HEK293 (cell line): Measurements from ENCODE around the gene TMEM134.

Experiments
- CTCF ChIA-PET: fragments of 350-600 bp; formaldehyde crosslinking; extraction: SDS; loops from one replicate; lab custom pipeline; 2021; ENCODE audit warnings: antibody characterized with exemption; lab: Yijun Ruan, JAX
- POLR2A ChIA-PET: fragments of 300-600 bp; formaldehyde crosslinking; extraction: SDS; loops from one replicate; lab custom pipeline; 2020; ENCODE audit warnings: antibody characterized with exemption, inconsistent platforms; lab: Yijun Ruan, JAX
- H3K27ac ChIP-seq: fragments of 200-500 bp; sonication (Bioruptor generic); 2 replicates; pipeline ENCODE4 v1.5.1; 2014; ENCODE audit warnings: low read depth, low read length, control low read depth, inconsistent platforms; ENCODE audit errors: extremely low read depth
- H3K36me3 ChIP-seq, 2 experiments: fragments of 200-500 bp in 1 of 2; sonication (Bioruptor generic) in 1 of 2; 1 replicate in 1 of 2; 2 replicates in 1 of 2; pipeline ENCODE4 v1.5.1; 2014 to 2017; ENCODE audit warnings: inconsistent platforms in 2 of 2, low read length in 2 of 2; ENCODE audit not compliant: control insufficient read depth in 2 of 2, insufficient read depth in 1 of 2
- H3K4me1 ChIP-seq: fragments of 200-500 bp; sonication (Bioruptor generic); 2 replicates; pipeline ENCODE4 v1.5.1; 2014; ENCODE audit warnings: mild to moderate bottlenecking, low read length, inconsistent platforms; ENCODE audit not compliant: control insufficient read depth, insufficient read depth
- H3K4me3 ChIP-seq: 2 replicates; pipeline ENCODE4 v1.5.1; 2011; ENCODE audit warnings: low read depth, mild to moderate bottlenecking, control low read depth, low read length, moderate library complexity
- H3K9me3 ChIP-seq: fragments of 200-500 bp; sonication (Bioruptor generic); 2 replicates; pipeline ENCODE4 v1.5.1; 2014; ENCODE audit warnings: low read depth, low read length, inconsistent platforms; ENCODE audit not compliant: control insufficient read depth, insufficient read depth
- GLIS2 ChIP-seq: fragments of 450-650 bp; formaldehyde crosslinking; IDR thresholded peaks from 2 replicates; pipeline ENCODE4 v1.5.1; 2016; ENCODE audit warnings: missing biosample characterization, missing genetic modification characterization
- HOXC10 ChIP-seq: sonication (generic); formaldehyde crosslinking; IDR thresholded peaks from 2 replicates; pipeline ENCODE4 v1.8.1; 2023; ENCODE audit warnings: mild to moderate bottlenecking, missing genetic modification reagents
- KLF8 ChIP-seq: fragments of 450-650 bp; formaldehyde crosslinking; IDR thresholded peaks from 2 replicates; pipeline ENCODE4 v1.5.1; 2016; ENCODE audit warnings: missing biosample characterization, missing genetic modification characterization
- MYNN ChIP-seq: fragments of 450-650 bp; formaldehyde crosslinking; IDR thresholded peaks from 2 replicates; pipeline ENCODE4 v1.5.1; 2016; ENCODE audit warnings: missing biosample characterization, missing genetic modification characterization, borderline replicate concordance
- PRDM2 ChIP-seq: fragments of 450-650 bp; formaldehyde crosslinking; IDR thresholded peaks from 2 replicates; pipeline ENCODE4 v1.5.1; 2016; ENCODE audit warnings: missing biosample characterization, missing genetic modification characterization, borderline replicate concordance
- PRDM4 ChIP-seq: fragments of 450-650 bp; formaldehyde crosslinking; IDR thresholded peaks from 2 replicates; pipeline ENCODE4 v1.5.1; 2017; ENCODE audit warnings: missing biosample characterization, missing genetic modification characterization
- SCRT2 ChIP-seq: fragments of 450-650 bp; formaldehyde crosslinking; IDR thresholded peaks from 2 replicates; pipeline ENCODE4 v1.5.1; 2016; ENCODE audit warnings: missing biosample characterization, missing genetic modification characterization
- YY1 ChIP-seq: fragments of 450-650 bp; formaldehyde crosslinking; IDR thresholded peaks from 2 replicates; pipeline ENCODE4 v1.5.1; 2018; ENCODE audit warnings: missing biosample characterization, missing genetic modification characterization
- ZBTB10 ChIP-seq: fragments of 450-650 bp; formaldehyde crosslinking; IDR thresholded peaks from 2 replicates; pipeline ENCODE4 v1.5.1; 2016; ENCODE audit warnings: missing biosample characterization, missing genetic modification characterization
- ZBTB20 ChIP-seq: fragments of 450-650 bp; formaldehyde crosslinking; IDR thresholded peaks from 2 replicates; pipeline ENCODE4 v1.5.1; 2016; ENCODE audit warnings: missing biosample characterization, missing genetic modification characterization
- ZNF133 ChIP-seq: fragments of 450-650 bp; formaldehyde crosslinking; IDR thresholded peaks from 2 replicates; pipeline ENCODE4 v1.5.1; 2016; ENCODE audit warnings: missing biosample characterization, missing genetic modification characterization
- ZNF16 ChIP-seq: fragments of 450-650 bp; formaldehyde crosslinking; IDR thresholded peaks from 2 replicates; pipeline ENCODE4 v1.5.1; 2016; ENCODE audit warnings: low read depth, missing biosample characterization, missing genetic modification characterization
- ZNF2 ChIP-seq: fragments of 450-650 bp; formaldehyde crosslinking; IDR thresholded peaks from 2 replicates; pipeline ENCODE4 v1.5.1; 2016; ENCODE audit warnings: missing biosample characterization, missing genetic modification characterization
- ZNF530 ChIP-seq: fragments of 450-650 bp; formaldehyde crosslinking; IDR thresholded peaks from 2 replicates; pipeline ENCODE4 v1.5.1; 2016; ENCODE audit warnings: low read depth, missing biosample characterization, missing genetic modification characterization
- ZNF600 ChIP-seq: fragments of 450-650 bp; formaldehyde crosslinking; IDR thresholded peaks from 2 replicates; pipeline ENCODE4 v1.5.1; 2016; ENCODE audit warnings: missing biosample characterization, missing genetic modification characterization
- ZNF629 ChIP-seq: fragments of 450-650 bp; formaldehyde crosslinking; IDR thresholded peaks from 2 replicates; pipeline ENCODE4 v1.5.1; 2017; ENCODE audit warnings: missing biosample characterization, missing genetic modification characterization
- ZNF660 ChIP-seq: fragments of 450-650 bp; IDR thresholded peaks from 2 replicates; pipeline ENCODE4 v1.5.1; 2018; ENCODE audit warnings: missing biosample characterization, mild to moderate bottlenecking, missing genetic modification characterization
- ZNF707 ChIP-seq: fragments of 450-650 bp; formaldehyde crosslinking; IDR thresholded peaks from 2 replicates; pipeline ENCODE4 v1.5.1; 2016; ENCODE audit warnings: missing biosample characterization, missing genetic modification characterization
- ZNF747 ChIP-seq: fragments of 450-650 bp; formaldehyde crosslinking; IDR thresholded peaks from 2 replicates; pipeline ENCODE4 v1.5.1; 2016; ENCODE audit warnings: missing biosample characterization, missing genetic modification characterization
- ZNF830 ChIP-seq: fragments of 450-650 bp; IDR thresholded peaks from 2 replicates; pipeline ENCODE4 v1.5.0; 2018; ENCODE audit warnings: missing biosample characterization, missing genetic modification characterization, low read depth, mild to moderate bottlenecking, moderate library complexity

Gene TMEM134

GRCh38 chr11:67483831-67484665 lies 15.0 kb upstream of the TMEM134 start:
- TF ChIP-seq ZNF707 (tag by site-specific recombination) (no peak), ZNF600 (tag by site-specific recombination) (0 out of 2 replicates have a peak, but pooled peaks have one; percentile 13), ZNF530 (tag by site-specific recombination) (no peak), SCRT2 (tag by site-specific recombination) (peak; percentile 33; the same call in 1 of the 2 replicates)
- H3K9me3 ChIP-seq: no peaks in the 10 kb centered on the region
- H3K4me3 ChIP-seq: peak overlapping the region; percentile 77
- ChIA-PET CTCF (interaction anchor here (0.6 kb wide), 1 partner anchor 97 kb away, joined by 3 read pairs; no protein-coding TSS in a partner anchor), POLR2A (interaction anchor here (1.6 kb wide), 1 partner anchor 15 kb away, joined by 11 read pairs; the partner anchor contains the start of gene TMEM134)
- H3K27ac ChIP-seq: no peak overlapping the region
- H3K36me3 ChIP-seq: peaks cover 0 to 22% of the 10 kb centered on the region in 2 experiments; a peak in 2 of 3 replicates
- H3K4me1 ChIP-seq: no peaks in the 10 kb centered on the region

GRCh38 chr11:67482827-67483798 lies 14.1 kb upstream of the TMEM134 start, which contains the start of gene AIP:
Gene AIP (plus strand): TSS chr11:67483026. CDS start chr11:67483159, 133 bp downstream.
- POLR2A ChIA-PET: interaction anchor here (0.6 to 1.6 kb wide), 11 partner anchors 9 to 823 kb away, joined by 3 to 11 read pairs (median 4); partner anchors contain the start of genes PPP1CA, RAD9A and TMEM134
- Histone ChIP-seq H3K27ac (peak within 1 kb of the TSS; percentile 45; the same call in 1 of the 2 replicates), H3K36me3 (peaks cover 0 to 18% of the 10 kb centered on the region in 2 experiments; a peak in 1 of 3 replicates), H3K4me3 (peak within 1 kb of the TSS; percentile 77), H3K9me3 (no peaks in the 10 kb centered on the region), H3K4me1 (no peaks in the 10 kb centered on the region)
- CTCF ChIA-PET: interaction anchor here (0.6 to 0.8 kb wide), 2 partner anchors 89 to 429 kb away, joined by 3 to 4 read pairs; no protein-coding TSS in a partner anchor
- TF ChIP-seq PRDM4 (tag by site-specific recombination) (no peak), ZNF133 (tag by site-specific recombination) (no peak), MYNN (tag by site-specific recombination) (no peak), ZNF747 (tag by site-specific recombination) (no peak), ZBTB10 (tag by site-specific recombination) (0 out of 2 replicates have a peak, but pooled peaks have one; percentile 17), KLF8 (tag by site-specific recombination) (0 out of 2 replicates have a peak, but pooled peaks have one; percentile 10), GLIS2 (tag by site-specific recombination) (peak; percentile 66), ZNF629 (tag by site-specific recombination) (peak; percentile 50; the same call in 1 of the 2 replicates), ZBTB20 (tag by site-specific recombination) (0 out of 2 replicates have a peak, but pooled peaks have one; percentile 13), ZNF660 (tag by site-specific recombination) (no peak), PRDM2 (no peak), YY1 (tag by site-specific recombination) (peak; percentile 94), ZNF2 (peak; percentile 84), ZNF830 (tag by site-specific recombination) (no peak), ZNF16 (tag by site-specific recombination) (no peak), HOXC10 (no peak)
